ENCODE results near the gene PPP1R13L.

The PPP1R13L gene

DNA sequence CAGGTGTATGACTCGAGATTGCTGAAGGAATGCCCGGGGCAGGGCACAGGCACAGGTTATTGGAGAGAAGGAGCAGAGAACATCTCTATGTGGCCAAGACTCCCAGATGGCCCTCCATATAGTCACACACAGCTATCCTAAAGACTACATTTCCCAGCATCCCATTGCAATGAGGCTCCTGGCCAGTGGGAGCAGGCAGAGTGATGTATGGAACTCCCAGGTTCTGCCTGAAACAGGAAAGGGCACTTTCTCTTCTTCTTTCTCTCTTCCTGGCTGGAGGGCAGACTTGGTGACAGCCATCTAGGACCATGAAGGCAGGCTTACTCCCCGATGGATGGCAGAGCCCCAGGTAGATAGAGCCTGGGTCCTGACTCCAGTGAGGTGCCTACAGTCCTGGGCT, 13.5 kb downstream of the PPP1R13L start:
- Histone ChIP-seq H3K4me3 (ENCODE audit: low read length, poor library complexity, severe bottlenecking) (no peak overlapping the region), H3K79me2 (ENCODE audit: insufficient read depth, low read length) (no peaks in the 10 kb centered on the region), H3K36me3 (ENCODE audit: insufficient read depth, low read length) (no peaks in the 10 kb centered on the region), H3F3A (ENCODE audit: low read depth) (no peaks in the 10 kb centered on the region), H3K9me3 (ENCODE audit: insufficient read depth, low read depth, low read length) (no peaks in the 10 kb centered on the region), H4K20me1 (ENCODE audit: insufficient read depth, low read length, poor library complexity, severe bottlenecking) (no peaks in the 10 kb centered on the region), H3K4me1 (ENCODE audit: insufficient read depth, low read length, poor library complexity, severe bottlenecking) (no peaks in the 10 kb centered on the region), H3K27me3 (ENCODE audit: insufficient read depth, low read length, poor library complexity, severe bottlenecking) (no peaks in the 10 kb centered on the region), H3K9ac (ENCODE audit: low read depth, low read length, poor library complexity, severe bottlenecking) (no peak overlapping the region), H2AFZ (ENCODE audit: low read length) (peak overlapping the region; percentile 56; the same call in 1 of the 2 replicates), H3K4me2 (ENCODE audit: low read depth, low read length, poor library complexity, severe bottlenecking) (no peak overlapping the region), H3K9me2 (replicated peaks; ENCODE audit: low read depth, low read length) (no peaks in the 10 kb centered on the region)
- TF ChIP-seq, protein P1, sequence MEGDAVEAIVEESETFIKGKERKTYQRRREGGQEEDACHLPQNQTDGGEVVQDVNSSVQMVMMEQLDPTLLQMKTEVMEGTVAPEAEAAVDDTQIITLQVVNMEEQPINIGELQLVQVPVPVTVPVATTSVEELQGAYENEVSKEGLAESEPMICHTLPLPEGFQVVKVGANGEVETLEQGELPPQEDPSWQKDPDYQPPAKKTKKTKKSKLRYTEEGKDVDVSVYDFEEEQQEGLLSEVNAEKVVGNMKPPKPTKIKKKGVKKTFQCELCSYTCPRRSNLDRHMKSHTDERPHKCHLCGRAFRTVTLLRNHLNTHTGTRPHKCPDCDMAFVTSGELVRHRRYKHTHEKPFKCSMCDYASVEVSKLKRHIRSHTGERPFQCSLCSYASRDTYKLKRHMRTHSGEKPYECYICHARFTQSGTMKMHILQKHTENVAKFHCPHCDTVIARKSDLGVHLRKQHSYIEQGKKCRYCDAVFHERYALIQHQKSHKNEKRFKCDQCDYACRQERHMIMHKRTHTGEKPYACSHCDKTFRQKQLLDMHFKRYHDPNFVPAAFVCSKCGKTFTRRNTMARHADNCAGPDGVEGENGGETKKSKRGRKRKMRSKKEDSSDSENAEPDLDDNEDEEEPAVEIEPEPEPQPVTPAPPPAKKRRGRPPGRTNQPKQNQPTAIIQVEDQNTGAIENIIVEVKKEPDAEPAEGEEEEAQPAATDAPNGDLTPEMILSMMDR (conservative IDR thresholded peaks at IDR 0.05; ENCODE audit: low read length): no peak
- no peak for TF ChIP-seq EZH2phosphoT487 (IDR thresholded peaks at IDR 0.05; ENCODE audit: borderline replicate concordance)

DNA sequence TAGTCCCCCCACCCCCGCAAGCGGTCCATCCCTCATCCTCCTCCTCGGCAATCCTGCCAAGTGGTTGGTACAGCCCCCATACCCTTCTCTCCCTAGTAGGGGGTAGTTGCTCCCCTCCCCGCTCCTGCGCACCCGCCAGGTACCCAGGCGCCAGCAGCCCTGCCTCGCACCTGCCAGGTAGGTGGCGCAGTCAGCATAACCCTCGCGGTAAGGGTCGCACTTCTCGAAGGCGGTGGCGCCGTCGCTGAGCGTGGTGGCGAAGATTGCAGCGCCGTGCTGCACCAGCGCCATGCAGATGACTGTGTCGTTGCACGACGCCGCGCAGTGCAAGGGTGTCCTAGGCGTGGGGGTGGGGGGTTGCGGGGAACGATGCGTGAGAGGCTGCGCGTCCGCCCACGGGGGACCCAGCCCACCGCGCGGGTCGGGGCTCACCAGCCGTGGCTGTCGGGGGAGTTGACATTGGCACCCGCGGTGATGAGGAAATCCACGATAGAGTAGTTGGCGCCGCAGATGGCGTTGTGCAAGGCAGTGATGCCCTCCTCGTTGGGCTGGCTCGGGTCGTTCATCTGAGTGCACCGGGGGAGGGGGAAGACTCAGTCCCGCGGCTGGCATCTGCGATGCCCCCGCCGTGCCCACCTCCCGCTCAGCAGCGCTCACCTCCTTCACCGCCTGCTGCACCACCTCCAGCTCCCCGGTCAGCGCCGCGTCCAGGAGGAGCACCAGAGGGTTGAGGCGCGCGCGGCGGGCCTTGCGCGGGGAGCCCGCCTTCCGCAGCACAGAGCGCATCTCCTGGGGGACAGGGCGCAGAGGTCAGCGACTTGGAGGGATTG, 19.3 kb downstream of the PPP1R13L start:
- Histone ChIP-seq H3K4me1 (ENCODE audit: insufficient read depth, low read length, poor library complexity, severe bottlenecking) (no peaks in the 10 kb centered on the region), H3K9ac (ENCODE audit: low read depth, low read length, poor library complexity, severe bottlenecking) (no peak overlapping the region), H4K20me1 (ENCODE audit: insufficient read depth, low read length, poor library complexity, severe bottlenecking) (no peaks in the 10 kb centered on the region), H3K9me3 (ENCODE audit: insufficient read depth, low read depth, low read length) (no peaks in the 10 kb centered on the region), H3F3A (ENCODE audit: low read depth) (no peaks in the 10 kb centered on the region), H3K9me2 (replicated peaks; ENCODE audit: low read depth, low read length) (no peaks in the 10 kb centered on the region), H3K27me3 (ENCODE audit: insufficient read depth, low read length, poor library complexity, severe bottlenecking) (no peaks in the 10 kb centered on the region), H3K4me3 (ENCODE audit: low read length, poor library complexity, severe bottlenecking) (no peak overlapping the region), H3K4me2 (ENCODE audit: low read depth, low read length, poor library complexity, severe bottlenecking) (no peak overlapping the region), H3K36me3 (ENCODE audit: insufficient read depth, low read length) (no peaks in the 10 kb centered on the region), H3K79me2 (ENCODE audit: insufficient read depth, low read length) (no peaks in the 10 kb centered on the region), H2AFZ (ENCODE audit: low read length) (no peak overlapping the region)
- TF ChIP-seq, protein P1 (conservative IDR thresholded peaks at IDR 0.05; ENCODE audit: low read length): no peak
- TF ChIP-seq EZH2phosphoT487 (IDR thresholded peaks at IDR 0.05; ENCODE audit: borderline replicate concordance): no peak

DNA sequence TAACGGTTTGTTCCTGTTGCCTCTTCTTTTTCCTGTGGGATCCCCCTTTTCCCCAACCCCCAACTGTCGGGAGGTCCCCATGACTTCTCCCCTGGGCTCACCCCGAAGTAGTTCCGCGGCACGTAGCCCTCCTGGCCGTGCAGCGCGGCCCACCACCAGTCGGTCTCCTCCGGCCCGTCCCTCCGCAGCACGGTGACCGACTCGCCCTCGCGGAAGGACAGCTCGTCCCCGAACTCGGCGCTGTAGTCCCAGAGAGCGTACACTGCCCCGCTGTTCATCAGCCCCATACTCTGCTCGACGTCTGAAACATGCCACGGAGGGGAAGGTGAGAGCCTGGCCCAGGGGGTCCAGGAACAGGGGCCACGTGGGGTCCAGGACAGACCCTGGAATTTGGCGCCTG, 22.4 kb downstream of the PPP1R13L start:
- Histone ChIP-seq H3K9ac (ENCODE audit: low read depth, low read length, poor library complexity, severe bottlenecking) (no peak overlapping the region), H3F3A (ENCODE audit: low read depth) (no peaks in the 10 kb centered on the region)
- TF ChIP-seq EZH2phosphoT487 (IDR thresholded peaks at IDR 0.05; ENCODE audit: borderline replicate concordance): no peak
- TF ChIP-seq, protein P1 (conservative IDR thresholded peaks at IDR 0.05; ENCODE audit: low read length): no peak

More for the DNA sequence above, 22.4 kb downstream of the PPP1R13L start:
- Histone ChIP-seq H3K79me2 (ENCODE audit: insufficient read depth, low read length) (no peaks in the 10 kb centered on the region), H3K9me3 (ENCODE audit: insufficient read depth, low read depth, low read length) (no peaks in the 10 kb centered on the region), H3K4me1 (ENCODE audit: insufficient read depth, low read length, poor library complexity, severe bottlenecking) (no peaks in the 10 kb centered on the region), H3K9me2 (replicated peaks; ENCODE audit: low read depth, low read length) (no peaks in the 10 kb centered on the region), H3K27me3 (ENCODE audit: insufficient read depth, low read length, poor library complexity, severe bottlenecking) (no peaks in the 10 kb centered on the region), H3K4me2 (ENCODE audit: low read depth, low read length, poor library complexity, severe bottlenecking) (no peak overlapping the region), H4K20me1 (ENCODE audit: insufficient read depth, low read length, poor library complexity, severe bottlenecking) (no peaks in the 10 kb centered on the region), H3K4me3 (ENCODE audit: low read length, poor library complexity, severe bottlenecking) (no peak overlapping the region), H2AFZ (ENCODE audit: low read length) (no peak overlapping the region), H3K36me3 (ENCODE audit: insufficient read depth, low read length) (no peaks in the 10 kb centered on the region)
